OCI-LY7 (cell line): ENCODE results near the gene ZNFX1. TPM values are rescaled to one million over a fixed set of nuclear protein-coding genes. Genes with fewer than 3 reads are reported as not detected.

Experiments used
- BruUV-seq: library from RNA; stranded (reverse); fragments of 400-500 nt; replicated peaks from 2 replicates; lab custom pipeline; 2021; lab: Mats Ljungman, UMichigan
- CTCF ChIA-PET: fragments of 300-600 bp; sonication (Branson Sonifier 250); formaldehyde crosslinking; loops from one replicate; lab custom pipeline; 2022; ENCODE audit warnings: antibody characterized with exemption; ENCODE audit not compliant: unreplicated experiment; lab: Charles Lee
- POLR2A ChIA-PET: fragments of 300-600 bp; sonication (Branson Sonifier 250); formaldehyde crosslinking; loops from one replicate; lab custom pipeline; 2022; ENCODE audit warnings: antibody characterized with exemption; lab: Charles Lee
- DNase-seq: peaks from one replicate; pipeline ENCODE4 v3.0.0-alpha.2; 2015; ENCODE audit warnings: low spot score
- H2AFZ ChIP-seq: fragments of 200-600 bp; sonication (generic), shearing (Covaris generic); 2 replicates; pipeline ENCODE4 v1.6.1; 2014; ENCODE audit warnings: mild to moderate bottlenecking, antibody characterized with exemption, low read length, moderate library complexity
- H3K27ac ChIP-seq: fragments of 200-600 bp; sonication (generic); 2 replicates; pipeline ENCODE4 v1.5.1; 2014; ENCODE audit warnings: mixed run types, low read depth, mild to moderate bottlenecking, moderate library complexity, low read length, inconsistent platforms; ENCODE audit not compliant: poor library complexity, severe bottlenecking
- H3K36me3 ChIP-seq: fragments of 200-600 bp; sonication (generic); 2 replicates; pipeline ENCODE4 v1.6.1; 2014; ENCODE audit warnings: mild to moderate bottlenecking, antibody characterized with exemption, low read length, moderate library complexity, mixed read lengths; ENCODE audit not compliant: insufficient read depth
- H3K4me1 ChIP-seq: fragments of 200-600 bp; sonication (generic); 2 replicates; pipeline ENCODE4 v1.5.1; 2014; ENCODE audit warnings: mild to moderate bottlenecking, low read length; ENCODE audit not compliant: insufficient read depth, poor library complexity, severe bottlenecking
- H3K4me2 ChIP-seq: fragments of 200-600 bp; sonication (generic); 2 replicates; pipeline ENCODE4 v1.6.1; 2014; ENCODE audit warnings: mild to moderate bottlenecking, low read length
- H3K4me3 ChIP-seq: fragments of 200-600 bp; sonication (generic); 2 replicates; pipeline ENCODE4 v1.5.1; 2014; ENCODE audit warnings: mild to moderate bottlenecking, low read depth, low read length; ENCODE audit not compliant: poor library complexity, severe bottlenecking
- H3K79me2 ChIP-seq: fragments of 200-600 bp; sonication (generic); 2 replicates; pipeline ENCODE4 v1.6.1; 2016; ENCODE audit warnings: low read depth, mild to moderate bottlenecking, low read length, moderate library complexity, mixed read lengths; ENCODE audit not compliant: insufficient read depth
- H3K9me2 ChIP-seq: fragments of 200-600 bp; sonication (generic); 2 replicates; pipeline ENCODE4 v1.6.1; 2016; ENCODE audit warnings: mild to moderate bottlenecking, low read length, mixed read lengths; ENCODE audit not compliant: insufficient read depth
- H3K9me3 ChIP-seq: fragments of 200-600 bp; sonication (generic); 2 replicates; pipeline ENCODE4 v1.6.1; 2014; ENCODE audit warnings: mild to moderate bottlenecking, mixed run types, low read length, mixed read lengths
- H4K20me1 ChIP-seq: fragments of 200-600 bp; sonication (generic); 2 replicates; pipeline ENCODE4 v1.6.1; 2014; ENCODE audit warnings: mild to moderate bottlenecking, antibody characterized with exemption, low read length, moderate library complexity, mixed read lengths; ENCODE audit not compliant: insufficient read depth
- CTCF ChIP-seq: fragments of 200-600 bp; sonication (generic); conservative IDR thresholded peaks from 2 replicates; pipeline ENCODE4 v1.5.1; 2014; ENCODE audit warnings: mild to moderate bottlenecking, antibody characterized with exemption, low read length, moderate library complexity, mixed read lengths
- EZH2phosphoT487 ChIP-seq: fragments of 200-600 bp; sonication (generic); IDR thresholded peaks from 2 replicates; pipeline ENCODE4 v1.6.1; 2018; ENCODE audit warnings: low read depth, borderline replicate concordance, mild to moderate bottlenecking, mixed run types, antibody characterized with exemption, low read length, moderate library complexity, mixed read lengths
- intact Hi-C: fragments of 100-400 bp; cut with micrococcal nuclease; formaldehyde crosslinking; loops from one replicate; pipeline ENCODE4 v1.10.0; 2022; ENCODE audit not compliant: unreplicated experiment
- total RNA-seq, 2 experiments: library from RNA; depleted of rRNA in 1 of 2; stranded (reverse); fragments of >200 nt in 1 of 2; shearing (Covaris generic) in 1 of 2; gene quantifications; 2 replicates each; pipeline ENCODE4 v1.2.3, GENCODE V29; 2014 to 2022

The ZNFX1 gene
- total RNA-seq, 2 experiments from 2014 or later, result 15.1 to 17.6 TPM

DNA sequence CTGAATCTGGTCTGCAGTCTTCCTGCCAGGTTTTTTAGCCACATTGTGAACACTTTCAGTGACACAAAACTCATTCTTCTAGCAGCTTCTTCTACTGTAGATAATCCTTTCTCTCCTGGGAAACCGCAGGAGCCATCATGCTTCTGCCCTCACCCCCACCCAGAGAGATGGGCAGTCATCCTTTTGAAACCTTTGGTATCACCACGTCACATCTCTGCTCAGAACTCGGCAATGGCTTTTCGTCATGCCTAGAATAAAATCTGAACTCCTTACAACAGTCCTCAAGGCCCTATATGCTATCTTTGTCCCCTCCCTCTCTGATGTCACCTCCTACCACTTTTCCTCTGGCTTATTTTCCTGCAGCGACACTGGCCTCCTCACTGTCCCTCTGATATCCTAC is 46.4 kb upstream of the ZNFX1 start:
- Histone ChIP-seq H3K27ac (no peak overlapping the region), H3K4me3 (no peak overlapping the region), H3K79me2 (no peaks in the 10 kb centered on the region), H3K4me1 (peaks cover 8% of the 10 kb centered on the region), H3K9me2 (no peaks in the 10 kb centered on the region), H3K36me3 (no peaks in the 10 kb centered on the region), H4K20me1 (no peaks in the 10 kb centered on the region), H3K4me2 (no peak overlapping the region), H3K9me3 (no peaks in the 10 kb centered on the region), H2AFZ (peak overlapping the region; percentile 66; the same call in 1 of the 2 replicates)
- POLR2A ChIA-PET, result no interaction called here
- CTCF ChIA-PET, result no interaction called here
- no TSS peak for BruUV-seq
- intact Hi-C loops, result no loop called here
- TF ChIP-seq EZH2phosphoT487 (no peak), CTCF (no peak)
- no peak for DNase-seq

DNA sequence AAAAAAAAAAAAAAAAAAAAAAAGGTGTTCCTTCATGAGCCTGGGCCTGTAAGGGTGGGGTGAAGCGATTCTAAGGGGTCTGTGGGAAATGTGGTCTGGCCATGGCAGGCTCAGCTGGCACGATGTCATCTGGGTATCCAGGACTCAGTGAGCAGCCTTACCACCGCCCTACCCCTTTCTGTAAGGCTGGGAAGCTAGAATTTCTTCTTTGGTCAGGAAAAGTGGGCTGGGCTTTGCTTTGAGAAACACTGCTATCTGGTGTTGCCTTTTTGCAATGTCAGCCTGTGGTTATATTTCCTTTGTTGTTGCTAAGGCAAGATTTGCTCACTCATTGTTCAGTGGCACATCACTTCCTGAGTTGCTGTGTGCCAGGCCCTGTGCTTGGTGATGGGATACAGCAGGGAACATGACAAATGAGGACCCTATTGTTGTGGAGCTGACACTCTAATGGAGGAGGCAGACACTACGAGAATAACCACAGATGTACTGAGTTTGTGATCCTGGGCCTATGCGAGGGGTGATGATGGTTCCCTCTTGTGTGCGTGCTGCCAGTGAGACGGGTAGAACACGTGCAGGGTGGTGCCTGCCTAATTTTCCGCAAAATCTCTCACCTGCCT is 45.9 kb upstream of the ZNFX1 start:
- H2AFZ ChIP-seq, result peak overlapping the region; percentile 66
- peaks cover 8% of the 10 kb centered on the region for H3K4me1 ChIP-seq
- no peak overlapping the region for H3K27ac ChIP-seq
- H3K9me2 ChIP-seq, result no peaks in the 10 kb centered on the region
- intact Hi-C loops, result loop anchor here (2.0 kb wide), 1 partner anchor 77 kb away; no protein-coding TSS in a partner anchor
- no peaks in the 10 kb centered on the region for H4K20me1 ChIP-seq
- peak; percentile 52 for DNase-seq
- ChIA-PET POLR2A (no interaction called here), CTCF (no interaction called here)
- H3K4me3 ChIP-seq, result no peak overlapping the region
- no peaks in the 10 kb centered on the region for H3K79me2 ChIP-seq
- H3K4me2 ChIP-seq, result peak overlapping the region; percentile 38; the same call in 1 of the 2 replicates
- no peaks in the 10 kb centered on the region for H3K36me3 ChIP-seq
- H3K9me3 ChIP-seq, result no peaks in the 10 kb centered on the region
- BruUV-seq, result no TSS peak
- TF ChIP-seq CTCF (peak; percentile 56), EZH2phosphoT487 (no peak)

GRCh38 chr20:49320460-49320859 is 42.6 kb upstream of the ZNFX1 start:
- H3K4me2 ChIP-seq, result no peak overlapping the region
- no peaks in the 10 kb centered on the region for H3K9me2 ChIP-seq
- CTCF ChIA-PET, result no interaction called here
- H3K4me3 ChIP-seq, result no peak overlapping the region
- no peaks in the 10 kb centered on the region for H3K36me3 ChIP-seq
- H4K20me1 ChIP-seq, result no peaks in the 10 kb centered on the region
- TF ChIP-seq CTCF (peak; percentile 43), EZH2phosphoT487 (no peak)
- intact Hi-C loops, result no loop called here
- no peaks in the 10 kb centered on the region for H3K79me2 ChIP-seq
- POLR2A ChIA-PET, result interaction anchor here (1.4 kb wide), 1 partner anchor 9 kb away, joined by 4 read pairs; no protein-coding TSS in a partner anchor
- no peak overlapping the region for H3K27ac ChIP-seq
- no peaks in the 10 kb centered on the region for H3K9me3 ChIP-seq
- BruUV-seq, result no TSS peak
- H2AFZ ChIP-seq, result no peak overlapping the region
- DNase-seq, result peak; percentile 9
- H3K4me1 ChIP-seq, result peaks cover 8% of the 10 kb centered on the region
